ENCODE results near the gene DSP. TPM values are rescaled to one million over a fixed set of nuclear protein-coding genes. Genes with fewer than 3 reads are reported as not detected.
A peak's percentile ranks its signal among the peaks of the same experiment; 100 is the strongest.

DSP gene
- total RNA-seq, 1 donor from 2014 or later = 38.7 TPM

DNA sequence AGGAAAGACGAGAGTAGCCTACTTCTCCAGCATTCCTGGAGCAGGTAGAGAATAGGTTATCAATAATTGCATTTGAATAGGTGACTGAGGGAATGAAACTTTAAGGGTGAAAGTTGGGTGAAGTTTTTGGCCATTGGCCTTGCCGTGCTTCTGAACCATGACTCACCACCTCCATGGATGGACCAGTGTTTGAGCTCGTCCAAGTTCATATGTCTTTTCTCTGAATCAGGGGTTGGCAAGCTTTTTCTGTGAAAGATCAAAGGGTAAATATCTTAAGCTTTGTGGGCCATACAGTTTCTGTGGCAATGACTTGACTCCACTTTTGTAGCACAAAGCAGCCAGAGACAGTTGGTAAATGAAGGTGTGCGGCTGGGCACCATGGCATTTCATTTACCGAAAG lies 80.3 kb downstream of the DSP start:
- no peaks in the 10 kb centered on the region for H3K9me3 ChIP-seq (ENCODE audit: low read depth)
- Mint-ChIP-seq H3K9me3 (peaks cover 3% of the 10 kb centered on the region), H3K27ac (no peak overlapping the region), H3K36me3 (peaks cover 1% of the 10 kb centered on the region), H3K27me3 (ENCODE audit: insufficient read depth, low read depth) (peaks cover 43% of the 10 kb centered on the region), H3K4me1 (peaks cover 16% of the 10 kb centered on the region), H3K4me3 (no peak overlapping the region)
- H3K27ac ChIP-seq = no peak overlapping the region
- no peak overlapping the region for H3K4me3 ChIP-seq
- H4K20me1 ChIP-seq (ENCODE audit: low read depth) = no peaks in the 10 kb centered on the region
- no peaks in the 10 kb centered on the region for H3F3A ChIP-seq (ENCODE audit: low read depth)
- no peak overlapping the region for H2AFZ ChIP-seq (replicated peaks)
- H3K36me3 ChIP-seq = no peaks in the 10 kb centered on the region
- no peak overlapping the region for H3K4me2 ChIP-seq
- H3K27me3 ChIP-seq = no peaks in the 10 kb centered on the region
- H3K4me1 ChIP-seq = peaks cover 19% of the 10 kb centered on the region
- no peaks in the 10 kb centered on the region for H3K79me2 ChIP-seq (ENCODE audit: low read depth)
- H3K9ac ChIP-seq = no peak overlapping the region
- TF ChIP-seq, protein P1, sequence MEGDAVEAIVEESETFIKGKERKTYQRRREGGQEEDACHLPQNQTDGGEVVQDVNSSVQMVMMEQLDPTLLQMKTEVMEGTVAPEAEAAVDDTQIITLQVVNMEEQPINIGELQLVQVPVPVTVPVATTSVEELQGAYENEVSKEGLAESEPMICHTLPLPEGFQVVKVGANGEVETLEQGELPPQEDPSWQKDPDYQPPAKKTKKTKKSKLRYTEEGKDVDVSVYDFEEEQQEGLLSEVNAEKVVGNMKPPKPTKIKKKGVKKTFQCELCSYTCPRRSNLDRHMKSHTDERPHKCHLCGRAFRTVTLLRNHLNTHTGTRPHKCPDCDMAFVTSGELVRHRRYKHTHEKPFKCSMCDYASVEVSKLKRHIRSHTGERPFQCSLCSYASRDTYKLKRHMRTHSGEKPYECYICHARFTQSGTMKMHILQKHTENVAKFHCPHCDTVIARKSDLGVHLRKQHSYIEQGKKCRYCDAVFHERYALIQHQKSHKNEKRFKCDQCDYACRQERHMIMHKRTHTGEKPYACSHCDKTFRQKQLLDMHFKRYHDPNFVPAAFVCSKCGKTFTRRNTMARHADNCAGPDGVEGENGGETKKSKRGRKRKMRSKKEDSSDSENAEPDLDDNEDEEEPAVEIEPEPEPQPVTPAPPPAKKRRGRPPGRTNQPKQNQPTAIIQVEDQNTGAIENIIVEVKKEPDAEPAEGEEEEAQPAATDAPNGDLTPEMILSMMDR (IDR thresholded peaks at IDR 0.05) = no peak
- TF ChIP-seq EZH2phosphoT487 (IDR thresholded peaks at IDR 0.05) (no peak), EZH2 (IDR thresholded peaks at IDR 0.05) (no peak)
- DNase-seq (ENCODE audit: low spot score) = no peak

DNA sequence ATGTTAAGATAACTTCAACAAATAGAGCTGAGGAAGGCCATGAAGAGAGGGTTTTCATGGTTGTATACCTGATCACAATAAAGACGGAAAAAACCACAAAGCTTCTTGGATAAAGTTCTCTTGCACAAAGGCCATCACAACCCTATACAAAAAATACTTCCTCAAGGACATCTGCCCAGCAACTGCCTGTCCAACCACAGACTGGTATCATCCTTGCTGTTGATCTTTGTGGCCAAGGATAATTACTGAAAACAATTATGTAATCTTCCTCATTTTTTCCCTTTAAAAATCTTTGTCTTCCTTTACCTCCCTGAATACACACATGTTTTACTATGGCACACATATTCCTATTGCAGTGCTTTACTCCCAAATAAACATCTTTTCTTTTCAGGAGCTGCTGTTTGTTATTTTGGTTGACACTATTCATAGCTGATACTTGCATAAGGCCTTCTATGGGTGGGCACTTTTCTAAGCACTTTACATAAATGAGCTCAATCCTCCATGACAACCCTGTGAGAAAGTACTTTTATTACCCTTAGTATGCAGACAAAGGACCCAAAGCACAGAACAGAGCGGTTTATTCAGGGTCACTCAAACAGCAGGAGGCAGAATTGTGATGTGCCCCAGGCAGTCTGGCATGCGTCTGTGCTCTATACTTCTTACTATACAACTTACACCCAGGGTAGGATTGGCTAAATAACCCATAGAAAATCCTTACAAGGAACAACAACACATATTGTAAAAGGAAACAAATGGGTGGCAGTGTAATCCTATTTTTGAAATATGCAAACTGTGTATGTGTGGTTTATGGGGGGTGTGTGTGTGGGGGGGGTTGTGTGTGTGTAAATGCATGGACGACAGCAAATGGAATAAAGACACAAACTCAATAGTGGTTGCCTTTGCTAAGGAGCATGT lies 83.6 kb downstream of the DSP start:
- Histone ChIP-seq H3K79me2 (ENCODE audit: low read depth) (no peaks in the 10 kb centered on the region), H3K4me1 (peaks cover 19% of the 10 kb centered on the region), H3K27me3 (no peaks in the 10 kb centered on the region), H3K27ac (no peak overlapping the region), H3K9me3 (ENCODE audit: low read depth) (no peaks in the 10 kb centered on the region), H3K36me3 (no peaks in the 10 kb centered on the region), H3K9ac (no peak overlapping the region), H3K4me2 (peak overlapping the region; percentile 51), H4K20me1 (ENCODE audit: low read depth) (no peaks in the 10 kb centered on the region), H3K4me3 (no peak overlapping the region), H3F3A (ENCODE audit: low read depth) (no peaks in the 10 kb centered on the region), H2AFZ (replicated peaks) (no peak overlapping the region)
- Mint-ChIP-seq H3K36me3 (no peaks in the 10 kb centered on the region), H3K4me3 (no peak overlapping the region), H3K4me1 (peaks cover 16% of the 10 kb centered on the region), H3K27me3 (ENCODE audit: insufficient read depth, low read depth) (peaks cover 58% of the 10 kb centered on the region), H3K9me3 (peaks cover 8% of the 10 kb centered on the region), H3K27ac (no peak overlapping the region)
- TF ChIP-seq EZH2phosphoT487 (IDR thresholded peaks at IDR 0.05) = peak; percentile 39
- TF ChIP-seq EZH2 (IDR thresholded peaks at IDR 0.05) = no peak
- peak; percentile 67 for DNase-seq (ENCODE audit: low spot score)

DNA sequence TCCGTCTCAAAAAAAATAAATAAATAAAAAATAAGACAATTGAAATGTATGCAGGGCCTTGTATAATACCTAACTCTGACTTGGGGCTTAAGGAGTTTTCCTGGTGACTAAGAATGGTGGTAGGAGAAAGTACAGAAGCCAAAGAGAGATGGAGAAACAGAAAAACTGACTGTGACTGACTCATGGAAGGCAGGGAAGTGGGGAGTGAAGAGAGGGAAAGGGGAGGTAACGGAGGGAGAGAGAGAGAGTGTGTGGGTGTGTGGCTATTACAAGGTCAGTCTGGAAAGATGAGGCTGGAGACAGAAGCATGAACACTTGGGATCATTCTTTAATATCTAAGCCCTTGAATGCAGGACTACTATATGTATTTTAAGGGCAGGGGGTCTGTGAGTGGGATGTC lies 87.0 kb downstream of the DSP start:
- TF ChIP-seq EZH2 (IDR thresholded peaks at IDR 0.05) (no peak), EZH2phosphoT487 (IDR thresholded peaks at IDR 0.05) (no peak)
- TF ChIP-seq, protein P1 (IDR thresholded peaks at IDR 0.05) = no peak
- Mint-ChIP-seq H3K4me1 (peaks cover 14% of the 10 kb centered on the region), H3K36me3 (no peaks in the 10 kb centered on the region), H3K27me3 (ENCODE audit: insufficient read depth, low read depth) (peaks cover 55% of the 10 kb centered on the region), H3K4me3 (no peak overlapping the region), H3K9me3 (peaks cover 12% of the 10 kb centered on the region), H3K27ac (no peak overlapping the region)
- no peaks in the 10 kb centered on the region for H3K27me3 ChIP-seq
- H3K4me1 ChIP-seq = peaks cover 19% of the 10 kb centered on the region
- no peak overlapping the region for H3K4me3 ChIP-seq
- no peaks in the 10 kb centered on the region for H4K20me1 ChIP-seq (ENCODE audit: low read depth)
- H3K79me2 ChIP-seq (ENCODE audit: low read depth) = no peaks in the 10 kb centered on the region
- H3K4me2 ChIP-seq = no peak overlapping the region
- no peak for DNase-seq (ENCODE audit: low spot score)
- no peak overlapping the region for H3K27ac ChIP-seq
- H2AFZ ChIP-seq (replicated peaks) = no peak overlapping the region
- no peaks in the 10 kb centered on the region for H3K36me3 ChIP-seq
- H3K9ac ChIP-seq = no peak overlapping the region
- no peaks in the 10 kb centered on the region for H3F3A ChIP-seq (ENCODE audit: low read depth)
- no peaks in the 10 kb centered on the region for H3K9me3 ChIP-seq (ENCODE audit: low read depth)

DNA sequence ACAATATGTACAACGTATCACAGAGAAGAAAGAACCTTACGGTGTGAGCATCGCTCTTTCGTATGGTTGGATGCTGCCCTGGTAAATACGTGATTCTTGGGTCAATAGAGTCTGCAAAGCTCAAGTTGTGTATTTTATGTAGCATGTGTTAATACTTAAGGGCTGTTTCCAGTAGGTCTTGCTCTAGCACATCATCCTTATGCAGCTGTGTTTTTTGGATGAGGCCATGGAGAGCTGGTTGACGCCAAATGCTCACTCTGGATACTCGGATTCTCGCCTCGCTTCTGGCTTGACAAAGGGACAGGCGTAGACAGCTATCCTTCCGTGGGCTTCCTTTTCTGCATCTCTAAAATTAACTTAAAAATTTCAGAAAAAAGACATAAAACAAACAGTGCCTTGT lies 87.4 kb downstream of the DSP start:
- Histone ChIP-seq H3F3A (ENCODE audit: low read depth) (no peaks in the 10 kb centered on the region), H3K27me3 (no peaks in the 10 kb centered on the region), H3K27ac (no peak overlapping the region), H3K4me2 (no peak overlapping the region), H3K79me2 (ENCODE audit: low read depth) (no peaks in the 10 kb centered on the region), H3K9me3 (ENCODE audit: low read depth) (no peaks in the 10 kb centered on the region), H3K36me3 (no peaks in the 10 kb centered on the region), H4K20me1 (ENCODE audit: low read depth) (no peaks in the 10 kb centered on the region), H2AFZ (replicated peaks) (no peak overlapping the region), H3K9ac (no peak overlapping the region), H3K4me3 (no peak overlapping the region), H3K4me1 (peaks cover 19% of the 10 kb centered on the region)
- peaks cover 12% of the 10 kb centered on the region for H3K9me3 Mint-ChIP-seq
- TF ChIP-seq, protein P1 (IDR thresholded peaks at IDR 0.05) = no peak
- TF ChIP-seq EZH2 (IDR thresholded peaks at IDR 0.05) = no peak
- no peak for TF ChIP-seq EZH2phosphoT487 (IDR thresholded peaks at IDR 0.05)
- no peaks in the 10 kb centered on the region for H3K36me3 Mint-ChIP-seq
- H3K27ac Mint-ChIP-seq = no peak overlapping the region
- peaks cover 59% of the 10 kb centered on the region for H3K27me3 Mint-ChIP-seq (ENCODE audit: insufficient read depth, low read depth)
- H3K4me1 Mint-ChIP-seq = peaks cover 14% of the 10 kb centered on the region
- DNase-seq (ENCODE audit: low spot score) = no peak
- no peak overlapping the region for H3K4me3 Mint-ChIP-seq

Data from neural progenitor cell (in vitro differentiated cells).